H9 (cell line): Measurements from ENCODE around the gene CD9. TPM values are rescaled to one million over a fixed set of nuclear protein-coding genes. Genes with fewer than 3 reads are reported as not detected.

Experiments
- DNase-seq: peaks from one replicate; pipeline ENCODE4 v3.0.0-alpha.2; 2017
- H2AFZ ChIP-seq: one replicate; pipeline ENCODE4 v1.6.1; 2013; ENCODE audit warnings: mild to moderate bottlenecking, low read length, control low read depth, moderate library complexity
- H2AK5ac ChIP-seq: 2 replicates; pipeline ENCODE4 v1.6.1; 2013; ENCODE audit warnings: low read length, control low read depth, mixed read lengths; ENCODE audit not compliant: insufficient read length
- H2BK120ac ChIP-seq: one replicate; pipeline ENCODE4 v1.6.1; 2013; ENCODE audit warnings: low read depth, mild to moderate bottlenecking, low read length, control low read depth, inconsistent platforms; ENCODE audit not compliant: poor library complexity, severe bottlenecking
- H2BK12ac ChIP-seq: 2 replicates; pipeline ENCODE4 v1.6.1; 2013; ENCODE audit warnings: low read length, control low read depth, mixed read lengths, low read depth; ENCODE audit not compliant: insufficient read length
- H2BK15ac ChIP-seq: 2 replicates; pipeline ENCODE4 v1.6.1; 2013; ENCODE audit warnings: low read depth, low read length, control low read depth
- H2BK20ac ChIP-seq: one replicate; pipeline ENCODE4 v1.6.1; 2013; ENCODE audit warnings: low read depth, mild to moderate bottlenecking, low read length, control low read depth, inconsistent platforms; ENCODE audit not compliant: poor library complexity, severe bottlenecking
- H2BK5ac ChIP-seq: 2 replicates; pipeline ENCODE4 v1.6.1; 2013; ENCODE audit warnings: low read length, control low read depth, mixed read lengths; ENCODE audit not compliant: insufficient read length
- H3K14ac ChIP-seq: 2 replicates; pipeline ENCODE4 v1.6.1; 2013; ENCODE audit warnings: low read length, control low read depth; ENCODE audit not compliant: insufficient read depth
- H3K18ac ChIP-seq: 2 replicates; pipeline ENCODE4 v1.6.1; 2013; ENCODE audit warnings: low read depth, mild to moderate bottlenecking, mixed read lengths, low read length, control low read depth; ENCODE audit not compliant: insufficient read length
- H3K23ac ChIP-seq: 2 replicates; pipeline ENCODE4 v1.6.1; 2013; ENCODE audit warnings: low read length, control low read depth, mixed read lengths, low read depth; ENCODE audit not compliant: insufficient read length
- H3K23me2 ChIP-seq: 2 replicates; pipeline ENCODE4 v1.6.1; 2013; ENCODE audit warnings: low read depth, mild to moderate bottlenecking, mixed read lengths, low read length, control low read depth; ENCODE audit not compliant: insufficient read length, poor library complexity, severe bottlenecking
- H3K27ac ChIP-seq: 2 replicates; pipeline ENCODE4 v1.5.1; 2013; ENCODE audit warnings: low read length, control low read depth, mixed read lengths, low read depth; ENCODE audit not compliant: insufficient read length
- H3K27me3 ChIP-seq: 2 replicates; pipeline ENCODE4 v1.6.1; 2013; ENCODE audit warnings: low read length, control low read depth, inconsistent platforms; ENCODE audit not compliant: insufficient read depth
- H3K4ac ChIP-seq: 2 replicates; pipeline ENCODE4 v1.6.1; 2013; ENCODE audit warnings: low read depth, mild to moderate bottlenecking, control low read depth, inconsistent platforms, low read length, moderate library complexity
- H3K4me1 ChIP-seq: 2 replicates; pipeline ENCODE4 v1.6.1; 2013; ENCODE audit warnings: low read length, control low read depth, inconsistent platforms; ENCODE audit not compliant: insufficient read depth
- H3K4me2 ChIP-seq: 2 replicates; pipeline ENCODE4 v1.6.1; 2013; ENCODE audit warnings: low read length, control low read depth, mixed read lengths; ENCODE audit not compliant: insufficient read length, insufficient read depth
- H3K56ac ChIP-seq: 2 replicates; pipeline ENCODE4 v1.6.1; 2013; ENCODE audit warnings: low read depth, mild to moderate bottlenecking, mixed read lengths, low read length, control low read depth; ENCODE audit not compliant: insufficient read length
- H3K79me1 ChIP-seq: 2 replicates; pipeline ENCODE4 v1.6.1; 2013; ENCODE audit warnings: low read depth, mild to moderate bottlenecking, moderate library complexity, low read length, control low read depth, inconsistent platforms; ENCODE audit not compliant: insufficient read depth, poor library complexity, severe bottlenecking
- H3K79me2 ChIP-seq: 2 replicates; pipeline ENCODE4 v1.6.1; 2013; ENCODE audit warnings: low read length, control low read depth, inconsistent platforms; ENCODE audit not compliant: insufficient read depth
- H3K9ac ChIP-seq: 2 replicates; pipeline ENCODE4 v1.6.1; 2013; ENCODE audit warnings: low read length, control low read depth, mixed read lengths; ENCODE audit not compliant: insufficient read length; ENCODE audit errors: extremely low read depth
- H3K9me3 ChIP-seq: one replicate; pipeline ENCODE4 v1.6.1; 2013; ENCODE audit warnings: low read depth, low read length, inconsistent platforms; ENCODE audit not compliant: control insufficient read depth
- H3T11ph ChIP-seq: one replicate; pipeline ENCODE4 v1.6.1; 2013; ENCODE audit warnings: mild to moderate bottlenecking, low read length, control low read depth, inconsistent platforms
- H4K20me1 ChIP-seq: one replicate; pipeline ENCODE4 v1.6.1; 2013; ENCODE audit not compliant: control insufficient read depth, insufficient read length, insufficient read depth
- H4K5ac ChIP-seq: 2 replicates; pipeline ENCODE4 v1.6.1; 2013; ENCODE audit warnings: low read depth, mild to moderate bottlenecking, mixed read lengths, low read length, control low read depth; ENCODE audit not compliant: insufficient read length
- H4K8ac ChIP-seq: replicated peaks from 2 replicates; pipeline ENCODE4 v1.6.1; 2013; ENCODE audit warnings: low read length, control low read depth, mixed read lengths, low read depth; ENCODE audit not compliant: insufficient read length
- H4K91ac ChIP-seq: 2 replicates; pipeline ENCODE4 v1.6.1; 2013; ENCODE audit warnings: low read depth, mild to moderate bottlenecking, moderate library complexity, mixed read lengths, low read length, control low read depth; ENCODE audit not compliant: insufficient read length
- H3K27ac Mint-ChIP-seq, 3 experiments: 2 replicates in 2 of 3; 3 replicates in 1 of 3; pipeline ENCODE4 v1.8.0; 2020 to 2021; ENCODE audit warnings: mixed read lengths in 3 of 3, mild to moderate bottlenecking in 1 of 3, moderate library complexity in 1 of 3
- H3K27me3 Mint-ChIP-seq: 2 replicates; pipeline ENCODE4 v1.8.0; 2021; ENCODE audit warnings: low read depth, mild to moderate bottlenecking, moderate library complexity, mixed read lengths
- H3K36me3 Mint-ChIP-seq, 3 experiments: 2 replicates in 2 of 3; 3 replicates in 1 of 3; pipeline ENCODE4 v1.8.0; 2020 to 2021; ENCODE audit warnings: low read depth in 3 of 3, mixed read lengths in 3 of 3; ENCODE audit not compliant: insufficient read depth in 1 of 3
- H3K4me1 Mint-ChIP-seq, 2 experiments: 2 replicates each; pipeline ENCODE4 v1.8.0; 2020; ENCODE audit warnings: mixed read lengths in 2 of 2
- H3K4me3 Mint-ChIP-seq, 2 experiments: 2 replicates in 1 of 2; 3 replicates in 1 of 2; pipeline ENCODE4 v1.8.0; 2020 to 2021; ENCODE audit warnings: mild to moderate bottlenecking in 2 of 2, mixed read lengths in 2 of 2, moderate library complexity in 1 of 2
- H3K9me3 Mint-ChIP-seq, 2 experiments: 2 replicates in 1 of 2; 3 replicates in 1 of 2; pipeline ENCODE4 v1.8.0; 2020; ENCODE audit warnings: mild to moderate bottlenecking in 2 of 2, mixed read lengths in 2 of 2, moderate library complexity in 1 of 2
- WGBS: extraction: QIAGEN DNeasy Blood & Tissue Kit; methylation state at CpG from one replicate; pipeline ENCODE4 v1.1.7; 2013; ENCODE audit warnings: missing lambda C conversion rate, low lambda C conversion rate, mixed read lengths; ENCODE audit not compliant: insufficient read length; ENCODE audit errors: extremely low coverage; 5-methylcytosine and 5-hydroxymethylcytosine counted together
- total RNA-seq: library from RNA; stranded (reverse); gene quantifications from 2 replicates; pipeline ENCODE4 v1.2.1, GENCODE V29; 2021
- TF ChIP-seq, protein P1 (sequence below): fragments of 200-600 bp; sonication (generic); conservative IDR thresholded peaks from 3 replicates; pipeline ENCODE4 v1.8.0; 2021; ENCODE audit warnings: antibody characterized with exemption, mild to moderate bottlenecking

Gene CD9
- total RNA-seq, 1 experiment from 2014 or later: 132 TPM

DNA sequence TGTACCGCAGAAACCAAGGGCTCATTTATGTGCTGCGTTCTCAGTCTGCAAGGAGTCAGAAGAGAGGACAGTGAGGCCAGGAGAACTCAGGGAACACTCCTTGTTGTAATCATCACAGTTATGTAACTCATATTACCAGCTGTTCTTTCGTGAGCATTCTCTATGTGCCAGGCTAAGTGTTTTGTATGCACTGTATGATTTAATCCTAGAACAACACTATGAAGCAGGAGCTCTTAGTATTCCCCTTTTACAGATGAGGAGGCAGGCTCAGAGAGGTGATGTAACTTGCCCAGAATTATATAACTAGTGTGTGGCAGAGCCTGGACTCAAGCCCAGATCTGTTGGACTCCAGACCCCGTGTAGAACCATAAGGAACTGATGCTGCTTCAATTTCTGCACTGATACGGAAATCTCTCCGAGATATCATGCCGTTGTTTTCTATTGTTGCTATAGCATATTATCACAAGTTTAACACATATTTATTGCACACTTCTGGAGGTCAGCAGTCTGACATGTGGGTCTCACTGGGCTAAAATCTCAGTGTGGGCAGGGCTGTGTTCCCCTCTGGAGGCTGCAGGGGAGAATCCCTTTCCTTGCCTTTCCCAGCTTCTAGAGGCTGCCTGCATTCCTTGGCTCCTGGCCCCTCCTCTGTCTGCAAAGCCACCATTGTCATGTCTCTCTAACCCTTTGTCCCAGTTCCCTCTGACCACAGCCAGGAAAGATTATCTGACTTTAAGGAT lies 16.3 kb upstream of the CD9 start:
- H2BK5ac ChIP-seq: no peak overlapping the region
- no peak for DNase-seq
- H2AFZ ChIP-seq: no peak overlapping the region
- H3K9me3 ChIP-seq: no peaks in the 10 kb centered on the region
- no peaks in the 10 kb centered on the region for H3K27me3 ChIP-seq
- no peak overlapping the region for H2AK5ac ChIP-seq
- H3K23ac ChIP-seq: no peak overlapping the region
- H3K4me2 ChIP-seq: no peak overlapping the region
- H2BK15ac ChIP-seq: no peak overlapping the region
- Mint-ChIP-seq H3K4me1 (peaks cover 18 to 23% of the 10 kb centered on the region in 2 experiments), H3K27ac (no peak overlapping the region), H3K9me3 (peaks cover 0 to 4% of the 10 kb centered on the region in 2 experiments; a peak in 3 of 5 replicates), H3K36me3 (peaks cover 0 to 6% (median 0%) of the 10 kb centered on the region in 3 experiments; a peak in 1 of 7 replicates), H3K27me3 (peaks cover 1% of the 10 kb centered on the region), H3K4me3 (no peak overlapping the region)
- no peak overlapping the region for H3K14ac ChIP-seq
- no peak overlapping the region for H3K56ac ChIP-seq
- no peaks in the 10 kb centered on the region for H3K79me2 ChIP-seq
- no peaks in the 10 kb centered on the region for H3K79me1 ChIP-seq
- H4K91ac ChIP-seq: no peak overlapping the region
- TF ChIP-seq, protein P1, sequence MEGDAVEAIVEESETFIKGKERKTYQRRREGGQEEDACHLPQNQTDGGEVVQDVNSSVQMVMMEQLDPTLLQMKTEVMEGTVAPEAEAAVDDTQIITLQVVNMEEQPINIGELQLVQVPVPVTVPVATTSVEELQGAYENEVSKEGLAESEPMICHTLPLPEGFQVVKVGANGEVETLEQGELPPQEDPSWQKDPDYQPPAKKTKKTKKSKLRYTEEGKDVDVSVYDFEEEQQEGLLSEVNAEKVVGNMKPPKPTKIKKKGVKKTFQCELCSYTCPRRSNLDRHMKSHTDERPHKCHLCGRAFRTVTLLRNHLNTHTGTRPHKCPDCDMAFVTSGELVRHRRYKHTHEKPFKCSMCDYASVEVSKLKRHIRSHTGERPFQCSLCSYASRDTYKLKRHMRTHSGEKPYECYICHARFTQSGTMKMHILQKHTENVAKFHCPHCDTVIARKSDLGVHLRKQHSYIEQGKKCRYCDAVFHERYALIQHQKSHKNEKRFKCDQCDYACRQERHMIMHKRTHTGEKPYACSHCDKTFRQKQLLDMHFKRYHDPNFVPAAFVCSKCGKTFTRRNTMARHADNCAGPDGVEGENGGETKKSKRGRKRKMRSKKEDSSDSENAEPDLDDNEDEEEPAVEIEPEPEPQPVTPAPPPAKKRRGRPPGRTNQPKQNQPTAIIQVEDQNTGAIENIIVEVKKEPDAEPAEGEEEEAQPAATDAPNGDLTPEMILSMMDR: no peak
- H3K9ac ChIP-seq: no peak overlapping the region
- H3T11ph ChIP-seq: no peak overlapping the region
- H3K4ac ChIP-seq: no peak overlapping the region
- no peaks in the 10 kb centered on the region for H4K20me1 ChIP-seq
- H2BK120ac ChIP-seq: no peak overlapping the region
- no peak overlapping the region for H2BK20ac ChIP-seq
- H4K8ac ChIP-seq: no peak overlapping the region
- H4K5ac ChIP-seq: no peak overlapping the region
- no peaks in the 10 kb centered on the region for H3K4me1 ChIP-seq
- H2BK12ac ChIP-seq: no peak overlapping the region
- no peak overlapping the region for H3K27ac ChIP-seq
- no peak overlapping the region for H3K18ac ChIP-seq
- no peaks in the 10 kb centered on the region for H3K23me2 ChIP-seq
- no CpG with 5 or more reads among the region's 7 CpGs for WGBS
